Medulla oblongata (tissue), 1 donor: ENCODE data around the gene SOAT1.
"Not testable (repeated sequence)": the region's sequence is repeated elsewhere in the genome, so short reads cannot be mapped to it uniquely, and the experiment has no call there.

Source experiments
- DNase-seq: peaks from one replicate; pipeline ENCODE4 v3.0.0-alpha.2; 2015; ENCODE audit errors: extremely low spot score

Gene SOAT1

DNA sequence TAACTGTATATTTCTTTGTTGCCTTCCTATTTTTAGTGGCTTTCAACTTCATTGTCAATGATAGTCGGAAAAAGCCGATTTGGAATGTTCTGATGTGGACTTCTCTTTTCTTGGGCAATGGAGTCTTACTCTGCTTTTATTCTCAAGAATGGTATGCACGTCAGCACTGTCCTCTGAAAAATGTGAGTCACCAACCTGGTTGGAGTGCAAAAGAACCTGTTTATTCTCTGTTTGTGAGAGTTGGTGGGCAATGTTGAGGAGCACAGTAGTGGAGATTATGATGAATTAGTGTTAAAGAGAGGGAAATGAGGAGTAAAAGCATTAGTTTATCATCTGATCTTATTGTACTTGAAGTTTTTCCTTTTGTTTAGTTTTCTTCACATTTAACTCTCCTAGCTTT lies 57.7 kb downstream of the SOAT1 start:
- DNase-seq = no peak

DNA sequence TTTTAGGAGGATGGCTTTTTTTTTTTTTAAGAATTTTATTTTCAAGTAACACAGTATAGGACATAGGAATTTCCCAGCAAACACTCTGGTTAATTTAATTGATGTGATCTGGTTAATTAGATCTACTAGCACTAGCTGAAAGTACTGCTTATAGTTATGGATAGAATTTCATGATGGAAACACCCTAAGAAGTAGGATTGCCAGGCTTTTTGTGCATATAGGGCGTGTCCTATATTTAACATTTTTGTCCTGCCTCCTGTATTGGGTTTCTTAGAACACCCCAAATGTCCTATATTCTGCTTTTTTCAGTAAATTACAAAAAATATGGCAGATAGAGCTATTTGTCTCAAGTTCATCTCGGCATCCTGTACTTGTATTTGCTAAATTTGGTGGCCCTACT lies 58.6 kb downstream of the SOAT1 start:
- no peak for DNase-seq

DNA sequence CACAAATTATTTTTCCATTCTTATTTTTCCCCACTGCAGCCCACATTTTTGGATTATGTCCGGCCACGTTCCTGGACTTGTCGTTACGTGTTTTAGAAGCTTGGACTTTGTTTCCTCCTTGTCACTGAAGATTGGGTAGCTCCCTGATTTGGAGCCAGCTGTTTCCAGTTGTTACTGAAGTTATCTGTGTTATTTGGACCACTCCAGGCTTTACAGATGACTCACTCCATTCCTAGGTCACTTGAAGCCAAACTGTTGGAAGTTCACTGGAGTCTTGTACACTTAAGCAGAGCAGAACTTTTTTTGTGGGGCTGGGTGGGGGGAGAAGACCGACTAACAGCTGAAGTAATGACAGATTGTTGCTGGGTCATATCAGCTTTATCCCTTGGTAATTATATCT lies 59.9 kb downstream of the SOAT1 start:
- DNase-seq = no peak

DNA sequence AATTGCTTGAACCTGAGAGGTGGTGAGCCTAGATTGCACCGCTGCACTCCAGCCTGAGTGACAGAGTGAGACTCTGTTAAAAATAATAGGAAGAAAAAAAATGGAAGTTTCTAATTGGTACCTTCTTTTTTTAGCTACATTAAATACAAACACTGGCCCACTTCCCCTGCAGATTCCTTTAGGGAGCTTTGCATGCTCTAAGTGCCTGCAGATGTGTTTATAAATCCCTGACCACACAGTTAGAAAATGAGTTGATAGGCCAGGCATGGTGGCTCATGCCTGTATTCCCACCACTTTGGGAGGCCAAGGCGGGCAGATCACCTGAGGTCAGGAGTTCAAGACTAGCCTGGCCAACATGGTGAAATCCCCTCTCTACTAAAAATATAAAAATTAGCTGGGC lies 68.0 kb downstream of the SOAT1 start:
- not testable (repeated sequence) for DNase-seq

DNA sequence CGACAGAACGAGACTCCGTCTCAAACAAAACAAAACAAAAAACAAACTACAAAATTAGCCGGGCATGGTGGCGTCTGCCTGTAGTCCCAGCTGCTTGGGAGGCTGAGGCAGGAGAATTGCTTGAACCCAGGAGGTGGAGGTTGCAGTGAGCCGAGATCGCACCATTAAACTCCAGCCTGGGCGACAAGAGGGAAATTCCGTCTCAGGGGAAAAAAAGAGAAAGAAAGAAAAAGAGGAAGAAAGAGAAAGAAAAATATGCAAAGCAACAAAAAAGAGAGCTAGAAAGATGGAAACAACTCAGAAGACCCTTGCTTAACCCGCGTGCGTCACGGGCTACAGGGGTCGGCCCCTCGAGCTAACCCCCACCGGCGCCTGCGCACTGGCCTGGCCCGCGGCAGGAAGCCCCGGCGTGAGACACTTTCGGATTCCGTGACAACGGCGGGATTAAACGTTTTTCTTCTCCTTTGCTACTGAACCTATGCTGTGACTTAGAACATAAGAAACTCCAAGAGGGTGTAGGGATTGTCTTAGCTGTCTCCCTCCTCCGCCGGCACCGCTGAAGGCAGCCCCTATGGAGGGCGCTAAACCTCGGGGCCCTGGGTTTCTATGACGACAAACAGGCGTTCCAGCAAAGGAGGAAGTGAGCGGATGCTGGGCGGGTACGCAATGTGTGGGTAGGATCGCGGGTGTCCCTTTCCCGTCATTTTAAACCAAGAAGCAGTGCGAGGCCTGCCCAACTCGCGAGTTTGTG lies 71.9 kb downstream of the SOAT1 start, which contains the start of gene AXDND1:
Gene AXDND1, plus strand, starts transcription at position 630 of the 751 bp plus-strand sequence. CDS start 539 bp downstream, outside the sequence.
- DNase-seq = peak; percentile 92

DNA sequence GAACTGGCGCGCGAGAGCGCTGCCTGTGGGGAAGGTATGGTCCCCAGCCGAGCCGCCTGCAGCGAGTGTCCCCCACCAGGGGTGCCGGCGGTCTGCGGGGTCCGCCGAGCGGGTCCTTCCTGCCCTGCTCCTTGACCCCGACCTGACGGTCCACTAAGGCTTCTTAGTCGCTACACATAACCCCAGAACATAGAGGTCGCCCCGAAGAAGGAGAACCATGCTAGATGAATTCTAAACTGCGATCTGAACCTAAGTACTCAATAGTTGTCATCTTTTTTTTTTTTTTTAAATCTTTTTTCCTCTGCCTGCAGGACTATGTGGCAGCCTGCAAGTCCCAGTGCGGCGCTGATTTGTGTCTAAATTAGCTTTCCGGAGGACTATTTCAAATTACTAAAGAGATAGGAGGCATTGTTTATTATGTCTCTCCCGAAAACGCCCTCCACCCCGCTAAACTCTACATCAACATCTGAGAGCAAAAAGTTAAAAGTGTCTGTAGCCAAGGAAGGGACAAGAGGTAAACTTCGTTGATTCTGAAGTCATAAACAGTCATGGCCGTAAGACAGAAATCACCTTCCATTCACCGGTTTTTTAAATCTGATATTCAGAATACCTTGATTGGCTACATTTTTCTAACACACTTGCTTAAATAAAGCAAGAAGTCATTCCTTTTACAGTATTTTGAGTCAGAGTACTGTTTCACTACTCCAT lies 72.7 kb downstream of the SOAT1 start:
- DNase-seq = peak; percentile 7

DNA sequence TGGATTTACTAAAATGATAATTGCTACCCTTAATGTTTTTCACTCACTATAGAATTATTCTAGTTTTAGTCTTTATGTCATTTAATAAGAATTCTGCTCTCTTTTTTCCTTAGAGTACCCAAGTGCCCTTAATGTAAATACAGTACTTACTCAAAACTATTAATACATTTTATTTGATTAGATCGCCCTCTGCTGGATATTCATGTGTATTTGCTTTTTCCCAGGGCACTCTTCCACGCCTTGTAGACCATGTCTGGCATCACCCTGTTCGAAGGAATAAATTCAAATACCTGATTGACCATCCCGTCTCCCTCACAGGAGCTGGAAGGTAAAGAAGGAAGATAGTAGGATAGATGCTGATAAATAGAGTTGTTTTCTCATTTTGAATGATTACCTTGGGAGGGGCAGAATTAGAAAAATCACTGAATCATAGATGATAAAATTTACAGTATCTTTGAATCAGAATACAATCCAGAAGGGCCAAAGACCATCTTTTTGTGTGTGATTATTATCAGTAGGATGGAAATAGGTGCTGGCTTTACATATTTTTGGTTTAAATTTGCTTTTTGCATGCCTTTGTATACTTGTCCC lies 76.2 kb downstream of the SOAT1 start:
- DNase-seq = peak; percentile 84

DNA sequence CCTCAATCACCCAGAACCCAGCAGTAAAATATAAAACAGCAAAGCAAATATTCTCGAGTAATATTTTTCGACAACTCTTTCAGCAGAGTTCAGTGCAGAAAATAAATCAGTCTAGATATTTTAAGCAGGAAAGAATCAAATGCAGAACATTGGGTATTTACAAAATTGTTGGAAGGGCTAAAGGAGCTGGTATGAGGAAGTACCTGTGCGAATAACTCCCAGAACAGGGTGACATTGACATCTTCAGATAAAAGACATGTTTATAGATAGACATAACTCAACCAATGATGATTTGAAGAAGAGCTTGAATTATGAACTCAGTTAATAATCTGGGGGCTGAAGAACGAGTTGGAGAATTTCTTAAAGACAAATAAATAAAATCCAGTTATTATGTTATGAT lies 78.6 kb downstream of the SOAT1 start:
- DNase-seq = no peak

DNA sequence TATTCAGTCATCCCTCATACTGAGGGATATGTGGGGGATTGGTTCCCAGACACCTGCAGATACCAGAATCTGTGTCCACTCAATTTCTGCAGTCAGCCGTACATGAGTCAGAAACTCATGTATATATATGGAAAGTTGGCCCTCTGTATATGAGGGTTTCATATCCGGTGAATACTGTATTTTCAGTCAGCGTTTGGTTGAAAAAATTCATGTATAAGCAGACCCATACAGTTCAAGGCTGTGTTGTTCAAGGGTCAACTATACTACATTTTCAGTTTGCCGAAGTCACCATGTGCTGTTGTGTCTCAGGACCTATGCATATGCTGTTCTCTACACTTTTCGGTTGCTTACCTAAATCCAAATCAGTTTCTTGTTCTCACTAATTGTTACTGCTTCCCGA lies 82.6 kb downstream of the SOAT1 start:
- DNase-seq = no peak

DNA sequence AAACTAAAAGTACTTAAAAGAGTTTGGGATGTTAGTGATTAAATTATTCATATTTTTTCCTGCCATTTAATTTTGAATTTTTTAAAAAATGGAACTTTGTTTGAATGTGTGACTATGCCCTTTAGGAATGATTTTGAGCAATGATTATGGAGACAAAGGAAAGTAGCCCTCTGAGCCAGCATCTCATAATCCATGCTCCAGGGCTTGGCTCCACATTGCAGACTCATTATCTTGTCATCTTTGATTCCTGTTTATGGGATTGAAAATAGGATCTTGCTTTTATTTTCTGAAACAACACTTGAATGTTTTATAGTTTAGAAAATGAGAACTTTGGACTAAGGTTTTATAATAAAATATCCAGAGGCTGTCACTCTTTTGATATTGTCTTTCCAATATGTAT lies 86.7 kb downstream of the SOAT1 start:
- DNase-seq = no peak

DNA sequence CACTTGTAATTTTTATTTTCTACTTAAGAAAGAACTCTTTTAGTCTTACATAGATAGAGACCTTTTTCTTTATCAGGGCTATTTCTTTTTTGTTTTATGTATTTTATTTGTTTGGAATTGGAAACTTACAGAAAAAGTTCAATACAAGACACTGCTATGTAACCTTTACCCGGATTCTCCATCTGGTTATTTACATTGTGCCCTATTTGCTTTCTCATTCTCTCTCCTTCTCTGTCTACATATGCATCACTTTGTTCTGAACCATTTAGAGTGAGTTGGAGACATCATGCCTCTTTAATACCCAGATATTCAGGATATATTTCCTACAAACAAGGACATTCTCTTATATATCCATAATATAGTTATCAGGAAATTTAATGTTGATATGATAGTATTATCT lies 90.4 kb downstream of the SOAT1 start:
- no peak for DNase-seq

DNA sequence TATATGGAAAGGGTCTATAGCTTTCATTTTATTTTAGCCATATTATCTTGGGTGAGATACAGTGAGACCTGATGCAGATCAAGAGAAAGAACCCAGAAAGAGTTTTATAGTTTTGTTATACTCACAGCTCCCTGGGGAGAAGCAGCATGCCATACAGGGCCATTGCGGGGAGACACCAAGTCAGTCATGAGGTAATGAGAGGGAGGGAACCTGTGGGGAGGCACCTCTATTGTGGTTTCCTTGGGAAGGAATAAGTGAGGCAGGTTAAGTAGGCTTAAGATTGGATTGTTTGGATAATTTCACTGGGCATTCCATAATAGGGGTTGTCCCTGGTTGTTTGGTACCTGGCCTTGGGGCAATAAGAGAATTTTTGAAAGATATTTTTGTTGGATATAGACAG lies 91.9 kb downstream of the SOAT1 start:
- DNase-seq = no peak

DNA sequence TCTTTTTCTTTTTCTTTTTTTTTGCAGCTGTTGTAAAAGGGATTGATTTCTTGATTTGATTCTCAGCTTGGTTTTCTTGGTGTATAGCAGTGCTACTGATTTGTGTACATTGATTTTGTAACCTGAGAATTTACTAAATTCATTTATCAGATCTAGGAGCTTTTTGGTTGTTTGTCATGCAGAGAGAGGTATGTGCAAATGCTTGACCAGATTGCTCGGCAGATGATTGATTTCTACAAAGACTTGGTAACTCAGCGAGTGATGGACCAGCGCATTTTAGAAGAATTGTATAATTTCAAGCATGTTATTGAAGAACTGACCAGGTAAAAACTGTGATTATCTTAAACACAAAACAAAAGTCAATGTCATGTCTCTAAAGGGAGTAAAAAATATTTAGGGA lies 100.1 kb downstream of the SOAT1 start:
- DNase-seq = no peak

DNA sequence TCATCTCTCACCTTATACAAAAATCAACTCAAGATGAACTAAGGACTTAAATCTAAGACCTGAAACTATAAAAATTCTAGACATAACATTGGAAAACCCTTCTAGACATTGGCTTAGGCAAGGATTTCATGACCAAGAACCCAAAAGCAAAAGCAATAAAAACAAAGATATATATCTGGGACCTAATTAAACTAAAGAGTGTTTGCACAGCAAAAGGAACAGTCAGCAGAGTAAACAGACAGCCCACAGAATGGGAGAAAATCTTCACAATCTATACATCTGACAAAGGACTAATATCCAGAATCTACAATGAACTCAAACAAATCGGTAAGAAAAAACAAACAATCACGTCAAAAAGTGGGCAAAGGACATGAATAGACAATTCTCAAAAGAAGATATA lies 105.8 kb downstream of the SOAT1 start:
- DNase-seq = not testable (repeated sequence)
